GM19193 (cell line): ENCODE results near the gene S100A14.

ENCODE experiments used
- POLR2A ChIP-seq: IDR thresholded peaks from 4 replicates; pipeline ENCODE4 v1.6.1; 2011; ENCODE audit not compliant: insufficient read depth, insufficient read length; ENCODE audit errors: extremely low read depth

The S100A14 gene

DNA sequence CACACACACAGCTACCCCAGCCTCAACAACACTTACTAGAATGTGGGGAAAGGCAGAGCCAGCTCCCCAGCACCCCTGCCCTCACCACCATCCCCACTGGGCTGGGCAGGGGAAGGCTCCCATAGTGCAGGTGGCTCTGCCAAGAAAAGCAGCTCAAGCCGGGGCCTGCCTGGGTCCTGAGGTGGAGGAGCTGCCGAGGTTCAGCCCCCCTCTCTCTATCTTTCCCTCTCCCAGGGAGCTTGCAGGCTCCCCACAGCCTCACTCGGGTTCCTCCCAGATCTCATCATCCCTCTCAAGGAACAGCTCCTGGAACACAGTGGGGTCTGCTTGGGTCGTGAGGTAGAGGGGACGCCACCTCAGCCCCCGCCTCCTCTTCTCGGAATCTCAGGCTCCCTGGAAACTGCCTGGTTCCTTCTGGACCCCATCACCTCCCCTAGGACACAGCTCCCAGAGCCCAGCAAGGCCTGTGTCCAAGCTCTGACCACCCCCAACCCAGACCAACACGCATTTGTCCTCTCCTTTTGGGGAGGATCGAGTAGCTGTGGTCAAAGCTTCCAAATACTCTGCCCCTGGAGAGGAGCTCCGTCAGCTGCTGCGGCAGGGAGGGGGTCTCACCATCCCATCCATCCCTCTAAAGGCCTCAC is 3.9 kb downstream of the S100A14 start:
- TF ChIP-seq POLR2A = no peak

DNA sequence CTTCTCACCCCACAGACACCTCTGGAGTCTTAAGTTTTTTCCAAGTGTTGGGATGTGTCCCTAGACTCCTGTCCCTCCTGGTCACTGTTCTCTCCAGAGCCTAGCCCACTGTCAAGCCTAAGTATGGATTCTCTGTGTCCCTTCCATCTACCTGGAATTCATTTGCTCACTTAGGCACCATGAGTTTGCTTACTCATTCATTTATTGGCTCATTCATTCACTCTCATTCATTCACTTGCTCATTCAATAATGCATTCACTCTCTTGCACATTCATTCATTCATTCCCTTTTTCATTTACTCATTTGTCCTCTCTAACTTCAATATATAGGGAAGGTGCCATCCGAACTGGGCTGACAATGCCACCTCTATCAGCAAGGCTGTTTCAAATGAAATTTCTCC is 4.8 kb downstream of the S100A14 start:
- TF ChIP-seq POLR2A = no peak

DNA sequence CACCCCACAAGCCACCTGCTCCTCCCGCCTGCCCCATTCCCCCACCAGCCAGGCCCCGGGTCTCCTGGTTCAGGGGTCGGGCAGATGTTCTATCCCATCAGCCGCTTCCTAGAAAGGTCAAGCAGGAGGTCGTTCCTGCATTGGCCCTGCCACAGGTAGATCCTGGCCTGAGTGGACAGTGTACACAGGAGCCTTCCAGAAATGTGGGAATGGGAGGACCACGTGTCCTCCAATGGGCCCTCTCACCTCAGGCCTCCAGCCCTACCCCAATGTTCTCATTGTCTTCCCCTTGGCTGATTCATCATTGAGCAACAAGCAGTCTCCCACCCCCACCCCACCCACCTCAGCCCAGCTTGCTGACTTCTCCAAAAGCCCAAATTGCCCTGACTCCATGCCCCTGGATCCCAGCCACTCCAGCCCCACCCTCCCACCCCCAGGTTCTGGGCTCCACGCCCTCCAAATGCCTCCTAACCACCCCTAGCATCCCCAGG is 5.3 kb downstream of the S100A14 start:
- TF ChIP-seq POLR2A = no peak

DNA sequence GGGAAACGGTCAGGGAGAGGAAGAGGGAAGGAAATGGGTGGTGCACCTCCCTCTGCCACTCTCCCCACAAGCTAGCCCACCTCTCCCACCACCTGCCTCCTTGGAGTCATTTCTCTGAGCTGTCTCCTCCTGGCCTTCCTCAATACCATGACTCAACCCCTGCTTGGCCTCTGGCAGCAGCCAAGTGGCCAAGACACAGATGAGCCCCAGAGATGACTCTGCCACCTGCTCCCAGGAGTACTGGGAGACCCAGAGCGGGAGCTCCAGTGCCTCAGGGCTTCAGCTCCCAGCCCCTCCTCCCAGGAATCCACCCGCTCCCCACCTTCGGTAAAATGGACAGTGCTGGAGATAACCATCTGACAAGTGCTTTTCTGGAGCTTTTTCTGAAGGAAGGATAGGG is 5.8 kb downstream of the S100A14 start:
- no peak for TF ChIP-seq POLR2A

DNA sequence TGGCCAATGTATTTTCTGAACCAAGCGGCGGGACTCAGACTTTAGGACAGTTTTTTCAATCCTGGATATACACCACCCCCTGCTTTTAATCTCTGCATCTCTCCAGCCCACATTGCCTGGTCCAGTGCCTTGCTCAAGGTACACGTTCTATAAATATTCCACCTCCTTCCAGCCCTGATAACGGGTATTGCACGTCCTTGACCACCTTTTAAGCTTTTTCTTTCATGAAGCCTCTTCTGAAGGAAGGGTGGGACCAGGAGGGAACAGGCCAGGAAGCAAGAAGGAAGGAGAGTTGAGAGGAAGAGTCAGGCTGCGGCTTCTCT is 6.6 kb downstream of the S100A14 start:
- TF ChIP-seq POLR2A = no peak

DNA sequence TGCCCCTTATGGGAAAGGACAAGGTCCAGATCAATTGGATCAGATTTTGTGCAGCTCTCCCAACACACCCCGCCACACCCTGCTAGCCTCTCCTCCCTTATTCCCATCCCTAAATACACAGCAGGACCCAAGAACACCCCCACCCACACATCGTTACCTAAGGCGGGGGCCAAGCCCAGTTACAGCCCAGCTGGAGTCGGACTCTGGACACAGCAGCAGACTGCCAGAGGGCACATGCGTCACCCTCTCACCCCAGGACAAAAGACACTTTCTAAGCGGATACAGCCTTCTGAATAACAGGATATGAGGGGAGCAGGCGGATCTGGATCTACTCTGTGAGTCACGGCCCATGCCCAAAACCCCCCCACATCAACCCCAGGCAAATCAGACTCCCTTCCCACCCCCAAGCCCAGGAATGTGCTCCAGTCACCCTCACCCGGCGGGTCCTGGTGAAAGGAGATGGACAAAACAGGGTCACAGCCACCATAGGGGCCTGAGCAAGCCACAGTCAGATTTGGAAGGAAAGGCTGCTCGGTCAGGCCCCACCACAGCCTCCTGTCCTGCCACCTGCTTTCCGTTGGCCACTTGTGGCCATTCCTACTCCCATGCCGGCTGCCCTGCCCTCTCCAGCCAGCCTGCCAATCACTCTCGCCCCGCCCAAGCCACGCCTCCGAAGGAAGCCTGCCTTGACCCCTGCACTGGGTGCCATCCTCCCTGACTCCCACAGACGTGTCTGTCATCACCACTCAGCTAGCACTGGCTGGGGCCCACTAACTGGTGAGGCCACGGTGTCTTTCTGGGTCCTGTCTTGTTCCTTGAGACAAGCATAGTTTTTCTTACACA is 7.2 kb downstream of the S100A14 start:
- no peak for TF ChIP-seq POLR2A

DNA sequence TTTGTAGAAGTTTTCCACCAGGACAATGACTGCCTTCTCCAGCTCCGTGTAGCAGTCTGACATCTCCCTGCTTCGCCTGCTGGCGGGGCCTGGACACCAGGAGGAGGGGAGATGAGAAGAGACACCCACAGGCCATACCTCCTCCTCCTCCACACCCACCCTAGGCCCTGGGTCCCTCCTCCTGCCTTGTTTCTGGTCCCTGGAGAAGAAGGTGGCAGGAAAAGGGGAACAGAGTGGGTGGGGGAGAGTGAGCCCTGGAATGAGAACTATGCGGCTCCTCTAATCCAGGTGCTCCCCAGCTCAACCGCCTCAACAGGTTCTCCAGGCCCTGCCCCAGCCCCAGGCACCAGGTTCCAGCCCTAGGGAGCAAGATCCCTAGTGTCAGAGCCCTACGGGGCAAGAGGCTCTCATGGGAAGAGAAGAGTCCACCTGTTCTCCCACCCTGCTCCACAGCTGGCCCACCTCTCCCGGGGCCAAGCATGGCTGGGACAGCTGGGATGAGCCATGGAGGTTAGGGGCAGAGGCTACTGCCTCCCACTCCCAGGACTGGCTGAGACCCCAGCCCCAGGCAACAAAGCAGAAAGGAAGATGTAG is 7.9 kb downstream of the S100A14 start:
- no peak for TF ChIP-seq POLR2A

DNA sequence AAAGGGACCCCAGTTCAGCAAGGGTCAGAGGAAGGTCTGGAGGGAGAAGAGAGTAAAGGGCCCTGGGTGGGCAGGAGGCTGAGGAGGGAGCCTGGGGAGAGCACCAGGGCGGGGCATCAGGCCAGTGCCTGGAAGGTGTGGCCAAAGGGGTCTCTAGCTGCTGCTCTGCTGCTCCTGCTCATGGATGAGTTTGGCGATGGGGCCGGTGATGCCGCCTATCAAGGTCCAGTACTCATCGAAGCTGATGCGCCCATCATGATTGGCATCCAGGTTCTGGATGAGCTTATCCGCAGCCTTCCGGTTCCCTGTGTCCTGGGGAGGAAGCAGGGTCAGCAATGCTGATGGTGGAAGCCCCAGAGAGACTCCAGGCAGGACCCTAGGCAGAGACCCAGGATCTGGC is 8.7 kb downstream of the S100A14 start:
- TF ChIP-seq POLR2A = no peak

DNA sequence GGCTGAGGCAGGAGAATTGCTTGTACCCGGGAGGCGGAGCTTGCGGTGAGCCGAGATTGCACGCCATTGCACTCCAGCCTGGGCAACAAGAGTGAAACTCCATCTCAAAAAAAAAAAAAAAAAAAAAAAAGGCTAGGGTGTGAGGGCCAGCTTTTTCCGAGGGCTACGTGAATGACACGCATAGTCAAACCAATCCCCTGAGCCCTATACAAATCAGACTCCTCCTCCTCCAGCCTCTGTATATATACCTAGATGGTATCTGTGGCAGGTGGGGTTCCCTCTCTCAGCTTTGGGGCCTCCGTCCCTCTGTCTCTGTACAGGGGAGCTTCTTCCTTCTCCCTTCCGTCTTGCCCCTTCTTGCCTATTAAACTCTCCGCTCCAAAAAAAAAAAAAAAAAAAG is 9.9 kb downstream of the S100A14 start:
- no peak for TF ChIP-seq POLR2A

DNA sequence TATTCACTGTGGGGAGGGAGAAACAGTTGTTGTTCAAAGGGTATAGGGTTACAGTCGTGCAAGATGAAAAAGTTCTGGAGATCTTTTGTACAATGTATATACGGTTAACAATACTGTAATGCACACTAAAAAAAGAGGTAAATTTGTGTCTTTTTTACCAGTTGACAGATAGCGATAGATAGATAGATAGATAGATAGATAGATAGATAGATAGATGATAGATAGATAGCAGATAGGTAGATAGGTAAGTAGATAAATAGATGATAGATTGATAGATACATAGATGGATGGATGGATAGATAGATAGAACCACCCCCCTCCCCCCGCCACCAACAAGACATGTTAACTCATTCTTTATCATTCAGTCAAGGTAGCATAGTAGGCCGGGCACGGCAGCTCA is 13.4 kb downstream of the S100A14 start:
- TF ChIP-seq POLR2A = no peak

DNA sequence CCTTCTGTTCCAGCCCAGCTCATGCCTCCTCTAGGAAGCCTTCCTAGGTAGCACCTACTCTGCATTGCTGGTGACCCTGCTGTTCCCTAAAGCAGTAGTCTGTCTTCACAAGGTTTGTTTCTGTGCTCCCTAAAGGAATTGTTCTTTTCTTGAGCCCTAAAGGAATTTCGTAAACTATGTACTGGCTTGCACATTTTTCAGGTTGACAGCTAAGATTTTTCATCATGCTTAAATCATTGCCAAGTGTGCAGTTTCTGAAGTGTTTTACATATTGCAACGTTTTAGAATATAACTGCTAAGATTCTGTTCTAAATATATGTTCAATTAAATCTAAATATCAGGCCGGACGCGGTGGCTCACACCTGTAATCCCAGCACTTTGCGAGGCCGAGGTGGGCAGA is 16.3 kb downstream of the S100A14 start:
- TF ChIP-seq POLR2A = no peak

DNA sequence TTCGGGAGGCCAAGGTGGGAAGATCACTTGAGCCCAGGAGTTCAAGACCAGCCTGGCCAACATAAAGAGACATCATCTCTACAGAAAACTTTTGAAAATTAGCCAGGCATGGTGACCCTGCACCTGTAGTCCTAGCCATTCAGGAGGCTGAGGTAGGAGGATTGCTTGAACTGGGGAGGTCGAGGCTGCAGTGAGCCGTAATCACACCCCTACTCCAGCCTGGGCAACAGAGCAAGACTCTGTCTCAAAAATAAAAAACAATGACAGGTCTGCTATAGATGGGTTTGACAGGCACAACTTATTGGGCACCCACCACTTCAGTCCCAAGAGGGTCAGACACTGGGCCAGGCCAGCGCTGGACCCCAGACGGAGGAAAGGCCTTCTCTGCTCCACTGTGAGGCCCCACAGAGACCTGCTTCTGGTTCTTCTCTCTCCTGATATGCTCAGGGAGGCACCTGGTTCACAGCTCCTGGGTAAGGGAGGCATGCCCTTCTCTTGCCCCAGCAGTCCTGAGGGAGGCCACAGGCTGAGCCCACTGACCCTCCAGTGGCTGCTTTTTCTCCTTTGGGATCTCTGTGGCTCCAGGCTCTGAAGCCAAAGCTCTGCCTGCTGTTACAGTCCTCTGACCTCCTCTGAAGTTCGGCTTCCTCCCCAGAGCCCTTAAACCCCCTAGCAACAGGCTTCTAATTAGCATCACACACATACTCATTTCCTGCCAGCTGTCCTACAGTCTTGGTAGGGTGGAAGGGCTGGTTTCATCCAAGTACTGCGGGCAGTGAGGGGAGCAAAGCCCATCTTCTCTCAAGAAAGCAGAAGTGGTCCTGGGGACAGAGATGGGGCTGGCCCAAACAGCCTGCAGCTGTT is 17.6 kb downstream of the S100A14 start:
- TF ChIP-seq POLR2A = peak; percentile 65

DNA sequence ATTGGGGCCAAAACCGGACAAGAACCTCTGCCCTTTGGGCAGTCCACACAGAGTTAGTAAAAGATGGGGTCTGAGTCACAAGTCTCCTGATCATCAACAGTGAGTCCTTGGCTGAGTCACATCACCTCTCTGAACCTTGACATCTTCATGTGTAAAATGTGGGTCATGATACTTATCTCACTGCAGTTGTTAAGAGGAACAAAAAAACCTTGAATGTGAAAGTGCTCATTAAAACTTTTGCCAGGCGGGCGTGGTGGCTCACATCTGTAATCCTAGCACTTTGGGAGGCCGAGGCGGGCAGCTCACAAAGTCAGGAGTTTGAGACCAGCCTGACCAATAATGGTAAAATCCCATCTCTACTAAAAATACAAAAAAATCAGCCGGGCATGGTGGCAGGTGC is 18.9 kb downstream of the S100A14 start:
- TF ChIP-seq POLR2A = no peak

DNA sequence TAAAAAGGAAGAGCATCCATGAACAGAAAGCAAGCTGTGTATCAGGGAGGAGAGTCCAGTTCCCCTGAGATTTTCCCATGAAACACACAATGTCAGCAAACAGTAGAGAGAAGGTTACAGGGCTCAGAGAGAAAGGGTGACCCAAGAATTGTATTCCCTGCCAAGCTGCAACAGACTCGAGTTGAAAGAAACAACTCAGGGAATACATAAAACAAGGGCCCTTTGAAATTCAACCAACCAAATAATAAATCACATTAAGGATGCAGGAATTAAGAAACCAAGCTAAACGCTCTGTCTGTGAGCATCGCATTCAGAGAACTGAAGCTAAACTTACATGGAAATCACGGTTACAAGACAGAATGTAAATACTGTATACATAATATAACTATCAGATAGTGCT is 23.4 kb downstream of the S100A14 start:
- TF ChIP-seq POLR2A = no peak

DNA sequence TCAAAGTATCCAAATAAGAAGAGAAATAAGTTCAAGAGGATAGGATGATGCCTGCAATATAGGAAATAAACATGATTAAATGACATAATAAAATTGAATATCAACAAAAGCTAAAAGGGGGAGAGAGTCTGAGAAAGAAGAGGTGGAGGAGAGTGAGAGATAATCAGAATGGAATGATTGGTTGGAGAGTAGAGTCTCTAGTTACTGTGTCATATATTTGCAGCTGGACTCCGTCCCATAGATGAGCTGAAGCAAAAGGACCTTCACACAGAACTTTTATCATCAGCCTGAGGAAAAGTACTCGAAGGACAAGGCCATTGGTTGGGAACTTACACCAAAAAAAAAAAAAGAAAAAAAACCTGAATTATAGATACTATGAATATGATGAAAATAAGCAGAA is 27.6 kb downstream of the S100A14 start:
- TF ChIP-seq POLR2A = no peak
